Stimulated activated CD4-positive, alpha-beta T cell treated with anti-CD3 and anti-CD28 coated beads, TNF-alpha, amount 100 ng/mL, for 4 hours (primary cell): ENCODE data around the gene CIC.

Experiments used
- DNase-seq, 3 experiments: peaks; one replicate each; pipeline ENCODE4 v3.0.0-alpha.2; 2020; ENCODE audit warnings: low read depth in 3 of 3

CIC gene

DNA sequence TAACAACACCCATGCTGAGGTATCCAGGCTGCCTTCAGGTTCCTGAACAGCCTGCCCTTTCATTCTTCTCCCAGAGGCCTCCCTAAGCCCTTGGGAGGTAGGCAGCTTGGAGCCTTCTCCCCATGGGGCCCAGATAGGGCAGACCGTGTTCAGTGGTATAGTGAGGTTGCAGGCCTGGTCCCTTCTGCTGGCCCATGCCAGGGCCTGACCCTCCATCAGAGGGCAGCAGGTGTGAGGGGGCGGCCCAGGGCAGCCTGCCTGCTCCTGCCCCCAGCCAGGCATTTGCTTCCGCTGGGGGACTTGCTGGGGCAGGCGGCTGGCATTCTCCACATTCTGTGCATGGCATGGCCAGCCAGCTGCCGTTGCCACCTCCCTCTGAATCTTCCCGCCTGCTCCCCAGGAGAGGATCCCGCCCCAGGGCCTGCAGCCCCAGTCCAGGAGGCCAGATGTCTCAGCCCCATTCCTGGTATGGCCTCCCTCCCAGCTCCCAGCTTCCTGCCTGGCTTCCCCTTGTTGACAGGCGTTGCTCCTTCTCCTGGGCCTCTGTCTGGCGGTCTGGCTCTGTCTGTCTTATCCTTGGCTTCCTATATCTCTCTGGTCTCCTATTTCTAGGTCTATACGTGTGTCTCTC is 8.9 kb downstream of the CIC start:
- no peak for DNase-seq

DNA sequence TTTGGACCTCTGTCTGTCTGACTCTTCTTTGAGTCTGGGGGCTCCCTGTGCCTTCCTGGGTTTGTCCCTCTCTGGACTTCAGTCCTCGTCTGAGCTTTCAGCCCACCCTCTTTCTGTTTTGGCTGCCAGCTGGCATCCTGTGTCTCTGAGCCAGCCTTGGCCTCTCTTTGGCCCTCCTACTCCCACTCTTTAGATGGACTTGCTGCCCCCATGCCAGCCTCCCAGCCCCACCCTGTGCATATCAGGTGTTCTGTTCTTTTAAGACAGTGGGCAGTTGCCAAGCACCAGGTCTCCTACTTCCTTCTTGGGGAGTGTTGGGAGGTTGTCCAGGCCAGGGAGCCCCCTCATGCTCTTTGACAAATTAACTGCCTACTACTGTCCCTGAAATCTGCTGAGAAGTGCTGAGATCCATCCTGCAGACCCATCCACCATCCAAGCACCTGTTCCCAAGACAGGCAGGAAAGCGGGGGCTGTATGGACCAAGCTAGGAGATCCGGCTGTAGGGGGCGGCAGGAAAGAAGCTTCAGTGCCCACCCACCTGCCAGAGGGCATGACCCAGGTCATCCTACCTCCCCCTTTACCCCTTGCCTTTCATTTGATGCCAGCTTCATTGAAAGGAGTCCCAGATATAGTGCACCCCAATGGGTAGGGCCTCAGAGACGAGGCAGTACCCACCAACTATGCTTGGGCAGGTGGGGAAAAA is 9.6 kb downstream of the CIC start:
- DNase-seq: no peak

DNA sequence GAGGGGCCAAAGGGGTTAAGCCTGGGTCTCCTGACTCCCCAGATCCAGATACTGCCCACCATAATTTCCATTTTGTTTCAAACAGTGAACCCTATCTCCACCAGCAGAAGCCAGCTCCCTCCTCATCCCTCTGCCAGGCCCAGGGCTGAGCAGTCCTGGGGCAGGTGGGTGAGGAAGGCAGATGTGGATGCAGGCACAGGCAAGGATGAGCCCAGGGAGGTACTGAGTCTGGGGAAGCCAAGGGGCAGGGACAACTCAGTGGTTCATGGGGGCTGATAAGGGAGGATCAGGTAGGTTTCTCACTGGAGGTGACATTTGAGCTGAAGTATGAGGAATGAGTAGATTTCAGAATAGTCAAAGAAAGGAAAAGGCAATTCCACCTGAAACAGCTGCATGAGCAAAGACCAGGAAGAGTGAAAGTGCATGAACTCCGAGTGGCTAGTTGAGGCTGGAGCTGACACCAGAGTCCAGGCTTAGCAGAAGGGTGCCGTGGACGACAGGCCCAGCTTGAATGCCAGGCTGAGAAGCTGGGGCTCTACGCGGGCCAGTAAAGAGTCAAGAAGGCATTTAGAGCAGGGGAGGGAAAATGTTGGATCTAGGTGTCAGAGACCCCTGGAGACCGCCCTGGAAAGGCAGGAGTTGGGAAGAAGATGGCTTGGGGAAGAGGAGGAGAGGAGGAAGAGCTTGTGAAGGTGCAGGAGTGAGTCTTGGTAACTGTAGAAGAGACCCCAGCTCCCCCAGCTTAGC is 10.3 kb downstream of the CIC start:
- no peak for DNase-seq

DNA sequence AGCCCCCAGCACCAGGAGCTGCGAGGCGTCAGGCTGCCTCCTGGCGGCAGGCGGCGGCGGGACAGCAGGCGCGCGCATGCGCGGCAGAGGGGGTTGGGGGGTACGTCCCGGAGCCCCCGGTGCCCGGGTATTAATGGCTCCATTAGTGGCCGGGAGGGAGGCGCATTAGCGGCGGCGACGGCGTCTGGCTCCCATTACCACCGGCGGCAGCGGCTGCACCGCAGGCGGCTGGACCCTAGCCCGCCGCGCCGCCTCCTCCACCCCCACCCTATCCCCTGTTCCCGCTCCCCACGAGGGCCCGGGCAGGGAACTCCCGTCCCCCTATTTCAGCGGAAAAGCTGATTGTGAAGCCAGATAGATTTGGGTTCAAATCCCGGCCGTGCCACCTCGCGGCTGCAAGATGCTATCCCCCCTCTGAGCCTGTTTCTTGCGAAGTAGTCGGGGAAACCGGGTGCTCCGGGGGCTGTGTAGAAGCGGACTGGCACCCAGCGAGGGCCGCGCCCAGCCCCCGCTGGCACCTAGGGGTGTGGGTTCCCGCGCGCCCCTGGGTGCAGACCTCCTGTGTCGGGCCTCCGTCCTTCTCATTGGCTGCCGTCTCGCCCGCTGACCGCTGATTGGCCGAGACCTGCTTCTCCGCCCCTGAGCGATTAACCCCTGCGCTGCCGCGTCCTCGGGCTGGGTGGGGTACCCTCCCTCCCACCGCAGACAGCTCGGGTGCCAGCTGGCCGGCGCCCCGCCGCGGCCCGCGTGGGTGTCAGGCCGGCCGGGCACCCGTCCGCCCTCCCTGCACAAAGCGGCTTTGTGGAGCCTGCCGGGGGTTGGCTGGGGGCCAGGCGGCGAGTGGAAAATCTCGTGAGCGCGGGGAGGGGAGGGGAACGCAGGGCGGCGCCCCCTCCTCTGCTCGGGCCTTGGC is 11.1 kb downstream of the CIC start:
- peak; percentile 67 to 80 (median 69) for DNase-seq

DNA sequence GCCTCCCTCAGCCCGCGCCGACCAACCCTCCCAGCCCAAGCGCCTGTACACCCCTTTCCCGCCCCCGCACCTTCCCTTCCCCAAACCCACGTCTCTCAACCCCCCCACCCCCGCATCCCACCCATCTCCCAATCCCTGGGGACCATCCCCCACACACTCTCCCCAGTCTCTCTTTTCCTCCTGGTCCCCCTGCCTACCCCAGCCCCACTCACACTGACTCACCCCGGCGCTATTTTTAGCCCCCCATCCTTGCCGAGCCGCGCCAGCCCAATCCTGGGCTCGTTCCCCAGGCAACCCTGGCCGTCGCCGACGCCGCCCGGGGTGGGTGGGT is 11.7 kb downstream of the CIC start:
- peak in 1 of 3 experiments; percentile 45 for DNase-seq

DNA sequence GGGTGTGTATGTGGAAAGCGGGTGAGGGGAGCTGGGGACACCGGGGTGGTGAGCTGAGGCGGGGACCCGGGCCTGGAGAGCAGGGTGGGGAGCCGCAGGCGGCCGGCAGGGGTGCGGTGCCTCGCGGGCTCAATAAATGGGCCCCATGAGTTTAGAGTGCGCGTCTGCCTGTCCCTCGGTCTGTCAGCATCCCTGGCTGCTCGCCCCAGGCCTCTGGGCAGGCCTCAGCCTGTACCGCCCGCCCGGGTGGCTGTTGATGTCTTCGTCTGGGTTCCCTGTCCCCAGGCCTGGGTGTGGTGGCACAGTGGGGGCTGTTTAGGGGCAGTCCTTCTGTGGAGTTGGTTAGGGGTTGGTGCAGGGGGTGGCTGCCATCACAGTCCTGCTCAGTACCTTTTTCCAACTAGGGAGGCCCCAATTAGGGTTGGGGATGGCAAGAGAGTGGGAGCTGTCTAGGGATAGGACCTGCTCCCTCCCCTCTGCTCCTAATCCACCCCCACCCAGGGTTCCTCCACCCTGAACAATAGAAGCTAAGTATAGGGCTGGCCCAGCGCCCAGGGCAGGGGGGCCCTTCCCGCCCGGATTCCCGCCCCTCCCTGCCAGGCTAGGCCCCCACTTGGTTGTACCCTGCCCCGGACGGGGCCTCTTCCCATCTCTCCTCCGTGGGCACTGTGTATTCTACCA is 12.2 kb downstream of the CIC start:
- DNase-seq: no peak

DNA sequence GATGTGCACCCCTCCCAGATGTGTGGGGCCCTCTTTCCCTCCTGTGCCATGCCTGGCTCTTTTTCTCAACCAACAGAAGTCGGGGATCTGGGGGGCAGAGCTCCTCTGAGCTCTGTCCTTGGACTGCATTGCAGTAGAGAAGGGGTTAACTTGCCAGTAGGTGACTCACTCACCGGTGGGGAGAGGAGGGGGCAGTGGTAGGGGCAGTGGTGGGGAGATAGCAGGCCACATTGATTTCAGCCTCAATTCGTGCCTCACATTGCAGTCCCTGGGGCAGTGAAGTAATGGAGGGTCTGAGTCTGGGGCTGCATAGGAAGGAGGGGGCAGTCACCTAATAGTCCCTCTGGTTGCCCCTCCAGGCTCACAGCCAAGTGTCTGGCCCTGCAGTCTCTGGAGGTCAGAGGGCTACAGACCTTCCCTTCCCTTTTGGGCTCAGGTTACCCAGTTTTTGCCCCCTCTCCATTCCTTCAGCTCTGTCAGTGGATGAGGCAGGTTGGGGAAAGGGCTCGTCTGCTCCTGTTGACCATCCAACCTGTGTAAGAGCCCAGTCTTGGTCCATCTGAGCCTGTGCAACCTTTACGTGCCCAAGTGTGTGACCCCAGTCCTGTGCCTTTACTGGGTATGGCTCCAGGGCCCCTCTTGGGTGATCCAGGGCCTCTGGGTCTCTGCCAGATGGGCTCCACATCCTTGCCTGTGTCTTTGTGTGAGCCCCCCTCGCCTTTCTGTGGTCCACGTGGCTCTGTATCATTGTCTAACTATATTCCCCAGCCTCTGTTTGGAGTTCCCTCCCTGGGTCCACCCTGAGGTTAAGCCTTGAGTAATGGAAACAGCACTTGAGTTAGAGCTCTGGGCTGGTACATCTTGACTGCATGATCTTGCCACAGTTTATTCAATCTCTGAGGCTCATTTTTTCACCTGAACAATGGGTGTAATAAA is 13.0 kb downstream of the CIC start:
- no peak for DNase-seq

DNA sequence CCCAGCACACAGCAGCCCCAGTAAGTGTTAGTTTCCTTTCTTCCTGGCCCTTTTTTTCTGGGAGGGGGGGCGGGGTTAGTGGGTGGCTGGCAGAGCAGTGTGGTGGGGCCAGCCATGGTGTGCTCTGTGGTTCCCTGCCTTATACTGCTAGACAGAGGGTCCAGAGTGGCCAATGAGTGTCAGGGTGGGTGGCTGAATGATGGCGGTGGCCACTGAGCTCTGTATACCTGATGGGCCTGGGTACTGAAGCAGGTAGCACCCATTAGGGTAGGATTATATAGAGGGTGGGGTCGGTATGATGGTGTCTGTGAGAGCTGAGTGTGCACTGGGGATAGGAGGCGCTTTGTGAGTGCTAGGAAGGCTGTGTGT is 13.8 kb downstream of the CIC start:
- DNase-seq: no peak

DNA sequence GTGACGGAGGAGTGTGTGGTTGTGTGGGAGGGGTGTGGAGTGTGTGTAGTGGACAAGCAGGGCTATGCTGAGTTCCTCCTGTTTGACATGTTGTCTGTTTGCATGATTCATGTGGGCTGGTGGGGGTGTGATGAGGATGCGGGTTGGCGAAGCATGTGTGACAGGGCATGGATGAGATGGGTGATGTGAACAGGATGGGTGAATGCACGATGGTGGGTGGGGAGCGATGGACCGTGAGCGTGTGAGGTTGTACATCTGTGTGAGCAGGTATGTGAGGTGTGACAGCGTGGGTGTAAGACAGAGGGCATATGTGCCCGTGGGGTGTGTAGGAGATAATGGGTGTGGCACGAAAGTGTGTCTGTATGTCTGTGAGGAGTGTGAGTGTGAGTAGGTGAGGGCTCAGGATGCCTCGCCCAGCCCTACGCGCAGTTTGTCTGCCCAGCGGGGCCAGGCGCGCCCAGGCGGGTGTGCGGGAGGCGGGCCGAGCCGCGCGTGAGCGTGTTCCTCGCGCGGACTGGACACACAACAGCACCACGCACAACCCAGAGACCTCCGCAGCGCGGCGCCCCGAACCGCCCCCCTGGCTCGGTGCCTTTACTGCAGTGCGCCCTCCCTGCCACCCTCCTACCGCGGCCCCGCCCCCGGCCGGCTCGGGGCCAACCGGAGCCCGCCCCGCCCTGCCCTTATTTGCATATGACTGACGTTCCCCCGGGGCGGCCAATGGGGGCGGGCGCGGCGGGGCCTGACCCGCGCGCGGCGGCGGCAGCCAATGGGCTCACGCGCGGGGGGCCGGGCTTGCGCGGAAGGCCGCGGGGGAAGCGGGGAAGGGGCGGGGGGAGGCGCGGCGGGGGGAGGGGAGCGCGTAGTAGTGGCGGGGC is 14.4 kb downstream of the CIC start:
- DNase-seq: peak; percentile 93 to 94 (median 94)

DNA sequence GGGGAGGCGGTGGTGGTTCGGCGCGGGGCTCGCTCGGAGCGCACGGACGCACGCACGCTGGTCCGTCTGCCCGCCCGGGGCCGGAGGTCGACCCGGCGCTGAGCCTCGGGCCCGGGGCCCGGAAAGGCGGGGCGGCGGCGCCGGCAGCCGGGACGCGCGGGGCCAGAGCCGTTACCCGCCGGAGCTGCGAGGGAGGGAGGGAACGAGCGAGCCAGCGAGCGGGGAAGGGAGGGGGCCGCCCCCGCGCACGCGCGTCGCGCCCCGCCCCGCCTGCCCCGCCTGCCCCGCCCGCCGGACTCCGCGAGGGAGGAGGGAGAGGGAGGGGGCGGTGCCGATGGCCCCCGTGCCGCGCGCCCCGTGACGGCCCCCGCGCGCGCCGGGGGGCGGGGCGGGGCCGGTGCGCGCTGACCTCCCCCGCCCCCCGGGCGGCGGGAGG is 15.0 kb downstream of the CIC start:
- peak; percentile 69 to 79 (median 78) for DNase-seq

DNA sequence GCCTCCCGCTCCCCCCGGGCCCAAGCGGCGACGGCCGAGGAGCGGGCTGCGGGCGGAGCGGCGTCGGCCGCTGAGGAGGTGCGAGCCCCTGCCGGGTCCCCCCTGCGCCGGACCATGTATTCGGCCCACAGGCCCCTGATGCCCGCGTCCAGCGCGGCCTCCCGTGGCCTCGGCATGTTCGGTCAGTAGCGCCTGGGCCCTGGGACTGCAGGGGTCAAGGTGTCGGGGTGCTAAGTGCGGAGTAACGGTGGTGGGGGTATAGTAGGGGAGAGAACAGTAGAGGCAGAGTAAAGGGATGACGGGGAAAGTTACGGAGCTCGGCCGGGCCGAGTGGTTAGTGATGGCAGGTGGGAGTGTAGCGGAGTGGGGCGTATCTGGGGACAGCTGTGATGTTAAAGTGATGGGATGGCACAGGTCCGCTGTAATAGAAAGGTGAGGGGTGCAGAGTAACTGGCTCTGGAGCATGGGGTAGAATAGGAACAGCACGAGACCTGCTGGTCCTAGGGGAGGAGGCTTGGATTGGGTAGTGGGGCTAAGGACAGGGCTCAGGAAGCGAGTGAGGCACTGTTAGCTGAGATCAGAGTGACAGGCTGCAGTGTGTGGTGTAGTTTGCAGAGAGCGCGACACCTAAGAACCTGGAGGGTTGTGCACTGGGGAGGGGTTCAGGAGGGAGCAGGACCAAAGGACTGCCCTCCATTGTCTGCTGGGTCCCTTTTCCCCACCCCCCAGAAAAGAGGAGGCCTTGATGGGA is 15.7 kb downstream of the CIC start:
- no peak for DNase-seq

DNA sequence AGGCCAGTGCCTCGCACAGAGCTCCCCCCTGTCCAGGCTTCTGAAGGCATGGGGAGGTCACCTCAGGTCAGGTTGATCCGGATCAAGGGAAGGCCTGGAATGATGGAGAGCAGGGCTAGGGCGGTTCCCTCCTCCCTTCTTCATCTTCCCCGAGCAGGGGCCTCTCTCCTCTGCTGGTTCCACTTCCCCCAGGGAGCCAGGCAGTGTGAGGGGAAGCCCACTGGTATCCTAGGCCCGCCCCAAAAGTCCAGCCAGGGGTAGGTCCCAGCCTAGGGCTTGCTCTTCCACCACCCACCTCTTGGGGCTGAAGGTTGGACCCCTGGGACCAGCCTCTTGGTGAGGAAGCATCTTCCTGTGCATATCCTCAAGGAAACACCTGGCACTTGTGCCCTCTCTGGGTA is 16.5 kb downstream of the CIC start:
- no peak for DNase-seq

DNA sequence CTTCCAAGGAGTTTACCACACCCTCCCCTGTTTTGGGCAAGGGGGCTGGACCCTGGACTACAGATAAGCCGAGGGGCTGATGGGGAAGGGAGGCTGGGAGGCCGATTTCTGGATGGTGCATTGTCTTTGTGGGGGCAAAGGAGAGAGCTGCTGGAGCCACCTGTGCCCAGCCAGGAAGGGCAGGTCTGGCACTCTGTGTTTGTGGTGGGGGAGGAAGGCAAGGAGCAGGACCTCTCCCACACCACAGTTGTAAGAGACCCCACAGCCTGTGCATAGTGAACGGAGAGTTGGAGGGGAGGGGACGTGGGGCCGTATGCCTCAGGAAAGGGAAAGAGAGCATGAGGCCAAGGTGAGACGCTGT is 16.9 kb downstream of the CIC start:
- no peak for DNase-seq

DNA sequence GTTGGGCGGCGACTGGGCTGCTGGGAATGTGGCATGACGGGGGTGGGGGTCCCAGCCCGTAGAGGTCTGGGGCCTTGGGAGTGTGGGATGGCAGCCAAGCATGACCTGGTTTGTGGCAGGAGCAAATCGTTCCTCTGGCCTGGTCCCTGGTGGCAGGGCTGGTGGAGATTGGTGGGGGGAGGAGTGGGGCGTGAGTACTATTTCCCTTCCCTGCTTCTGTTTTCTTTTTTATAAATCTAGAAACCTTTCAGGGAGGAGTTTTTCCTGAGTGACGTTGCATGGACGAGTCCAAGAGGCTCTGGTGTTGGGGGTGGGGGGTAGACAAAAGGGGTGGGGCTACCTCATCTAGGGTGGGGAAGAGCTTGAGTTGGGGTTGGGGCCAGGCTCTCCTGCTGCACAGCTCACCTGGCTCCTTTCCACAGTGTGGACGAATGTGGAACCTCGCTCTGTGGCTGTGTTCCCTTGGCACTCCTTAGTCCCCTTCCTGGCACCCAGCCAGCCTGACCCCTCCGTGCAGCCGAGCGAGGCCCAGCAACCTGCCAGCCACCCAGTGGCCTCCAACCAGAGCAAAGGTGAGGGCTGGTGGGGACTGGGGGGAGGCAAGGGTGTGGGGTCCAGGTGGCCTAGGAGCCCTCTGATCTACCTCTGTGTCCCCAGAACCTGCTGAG is 17.4 kb downstream of the CIC start:
- DNase-seq: no peak

DNA sequence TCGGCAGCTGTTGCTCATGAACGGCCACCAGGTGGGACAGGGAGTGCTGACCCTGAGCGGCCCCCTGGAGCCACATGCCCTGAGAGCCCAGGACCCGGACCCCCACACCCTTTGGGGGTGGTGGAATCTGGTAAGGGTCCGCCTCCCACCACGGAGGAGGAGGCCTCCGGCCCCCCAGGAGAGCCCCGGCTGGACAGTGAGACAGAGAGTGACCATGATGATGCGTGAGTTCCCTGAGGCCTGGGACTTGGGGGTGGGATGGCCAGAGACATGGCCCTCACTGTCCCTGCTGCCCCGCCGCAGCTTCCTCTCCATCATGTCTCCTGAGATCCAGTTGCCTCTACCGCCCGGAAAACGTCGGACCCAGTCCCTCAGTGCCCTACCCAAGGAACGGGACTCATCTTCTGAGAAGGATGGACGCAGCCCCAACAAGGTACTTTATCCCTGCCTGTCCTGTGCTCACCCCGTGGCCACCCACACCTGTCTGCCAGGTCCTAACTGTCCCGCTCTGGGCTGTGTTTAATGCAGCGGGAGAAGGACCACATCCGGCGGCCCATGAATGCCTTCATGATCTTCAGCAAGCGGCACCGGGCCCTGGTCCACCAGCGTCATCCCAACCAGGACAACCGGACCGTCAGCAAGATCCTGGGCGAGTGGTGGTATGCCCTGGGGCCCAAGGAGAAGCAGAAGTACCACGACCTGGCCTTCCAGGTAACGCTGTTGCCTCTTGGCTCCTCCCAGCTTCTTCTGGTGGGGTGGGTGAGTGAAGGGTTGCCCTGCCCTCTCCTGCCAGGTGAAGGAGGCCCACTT is 18.2 kb downstream of the CIC start:
- DNase-seq: no peak

DNA sequence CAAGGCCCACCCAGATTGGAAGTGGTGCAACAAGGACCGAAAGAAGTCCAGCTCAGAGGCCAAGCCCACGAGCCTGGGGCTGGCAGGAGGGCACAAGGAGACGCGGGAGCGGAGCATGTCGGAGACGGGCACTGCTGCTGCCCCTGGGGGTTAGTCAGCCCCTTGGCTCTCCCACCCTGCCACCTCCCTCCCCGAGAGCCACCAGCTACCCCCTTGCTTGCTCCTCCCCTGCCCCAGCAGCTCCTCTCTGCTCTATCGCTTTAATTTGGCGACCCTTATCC is 18.7 kb downstream of the CIC start:
- DNase-seq: no peak

DNA sequence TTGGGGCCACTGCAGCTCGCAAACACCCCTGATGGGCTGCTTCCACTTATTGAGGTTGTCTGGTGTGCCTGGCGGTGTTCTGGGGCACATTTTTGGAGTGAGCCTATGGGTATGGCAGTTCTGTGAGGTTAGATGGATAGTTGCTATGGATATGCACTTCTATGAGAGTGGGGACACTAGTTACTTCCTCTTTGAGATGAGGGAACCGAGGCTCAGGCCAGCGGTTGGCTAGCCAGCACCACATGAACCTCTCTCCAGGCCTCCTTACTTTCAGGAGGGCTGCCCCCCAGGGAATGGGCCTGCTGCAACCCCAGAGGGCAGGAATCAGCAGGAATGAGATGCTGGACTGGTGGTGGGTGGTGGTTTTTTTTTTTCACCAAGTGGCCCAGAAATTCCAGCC is 19.3 kb downstream of the CIC start:
- no peak for DNase-seq
